ENCODE results near the gene AMMECR1.

DNA sequence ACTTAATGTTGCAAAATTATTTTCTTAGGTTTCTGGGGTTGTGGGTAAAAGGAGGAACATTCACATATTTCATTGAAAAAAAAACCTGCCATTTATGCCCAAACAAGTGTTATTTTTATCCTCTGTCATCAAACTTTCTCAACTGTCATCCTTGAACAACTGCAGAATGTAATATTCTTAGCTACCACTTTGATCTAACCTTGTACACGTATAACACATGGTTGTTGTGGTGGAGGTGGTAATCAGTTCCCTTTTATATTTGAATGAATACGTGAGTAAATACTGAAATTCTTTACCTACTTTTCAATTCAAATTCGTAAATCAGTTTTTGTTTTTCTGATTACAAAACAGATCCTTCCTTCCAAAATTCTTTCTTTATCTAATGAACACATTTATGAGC, 3.8 kb upstream of the AMMECR1 start:
- no peak for TF ChIP-seq POLR2AphosphoS5 (IDR thresholded peaks at IDR 0.05; ENCODE audit: low read depth, low read length)
- TF ChIP-seq POLR2A (IDR thresholded peaks at IDR 0.05; ENCODE audit: low read depth, low read length) = no peak
